Bronchial epithelial cell (primary cell): ENCODE results near the gene ZNF318. TPM values are rescaled to one million over a fixed set of nuclear protein-coding genes. Genes with fewer than 3 reads are reported as not detected.
"Not testable (repeated sequence)": the region's sequence is repeated elsewhere in the genome, so short reads cannot be mapped to it uniquely, and the experiment has no call there.

ENCODE experiments used
- DNase-seq: peaks from one replicate; pipeline ENCODE4 v3.0.0-alpha.2; 2010; ENCODE audit warnings: low read depth
- FAIRE-seq: peaks from 2 replicates; lab custom pipeline; 2011; peaks lifted over from hg19 to GRCh38; lab: Jason Lieb, UNC
- H3K27me3 ChIP-seq: 2 replicates; pipeline ENCODE4 v1.5.1; 2011; ENCODE audit warnings: low read length; ENCODE audit not compliant: control insufficient read depth, insufficient read depth
- H3K36me3 ChIP-seq: 2 replicates; pipeline ENCODE4 v1.5.1; 2011; ENCODE audit warnings: low read length; ENCODE audit not compliant: control insufficient read depth, insufficient read depth
- H3K4me3 ChIP-seq: 2 replicates; pipeline ENCODE4 v1.5.1; 2011; ENCODE audit warnings: mild to moderate bottlenecking, low read depth, low read length, control low read depth
- total RNA-seq: library from RNA; depleted of rRNA; stranded (reverse); fragments of >200 nt; gene quantifications from 2 replicates; pipeline ENCODE4 v1.2.1, GENCODE V29; 2014
- TF ChIP-seq, protein P1 (sequence below): IDR thresholded peaks from 2 replicates; pipeline ENCODE4 v1.5.1; 2011; ENCODE audit warnings: mild to moderate bottlenecking, moderate library complexity, low read length, control low read depth, inconsistent platforms; ENCODE audit not compliant: insufficient read depth, severe bottlenecking

The ZNF318 gene
- total RNA-seq, 1 donor from 2014 or later: 2.1 TPM

DNA sequence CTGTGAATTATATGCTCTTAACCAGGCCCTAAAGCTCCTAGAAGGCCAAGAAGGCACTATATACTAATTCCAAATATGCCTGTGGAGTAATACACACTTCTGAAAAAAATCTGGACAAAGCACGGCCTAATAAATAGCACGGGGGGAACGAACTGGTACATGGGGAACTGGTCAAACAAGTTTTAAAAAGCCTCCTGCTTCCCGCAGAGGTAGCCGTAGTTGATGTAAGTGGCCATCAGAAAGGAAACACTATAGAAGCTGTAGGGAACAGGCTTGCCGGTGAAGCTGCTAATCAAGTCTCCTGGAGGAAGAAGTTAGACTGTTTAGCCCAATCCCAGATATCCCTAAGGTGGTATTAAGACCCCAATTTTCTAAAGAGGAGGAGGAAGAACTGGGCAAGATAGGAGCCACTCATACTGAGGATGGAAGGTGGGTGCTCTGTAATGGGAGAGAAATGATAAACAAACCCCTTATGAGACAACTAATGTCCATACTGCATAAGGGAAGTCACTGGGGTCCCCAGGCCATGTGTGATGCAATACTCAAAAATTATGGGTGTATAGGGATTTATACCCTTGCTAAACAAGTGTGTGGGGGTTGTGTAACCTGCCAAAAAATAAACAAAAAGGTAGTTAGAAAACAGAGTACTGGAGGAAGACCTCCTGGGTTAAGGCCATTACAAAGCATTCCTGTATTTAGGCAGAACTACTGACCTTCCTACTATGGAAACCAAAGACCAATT, 27.1 kb upstream of the ZNF318 start:
- no peaks in the 10 kb centered on the region for H3K36me3 ChIP-seq
- no peaks in the 10 kb centered on the region for H3K27me3 ChIP-seq
- DNase-seq (peak; percentile 58), FAIRE-seq (no peak)
- no peak overlapping the region for H3K4me3 ChIP-seq
- TF ChIP-seq, protein P1, sequence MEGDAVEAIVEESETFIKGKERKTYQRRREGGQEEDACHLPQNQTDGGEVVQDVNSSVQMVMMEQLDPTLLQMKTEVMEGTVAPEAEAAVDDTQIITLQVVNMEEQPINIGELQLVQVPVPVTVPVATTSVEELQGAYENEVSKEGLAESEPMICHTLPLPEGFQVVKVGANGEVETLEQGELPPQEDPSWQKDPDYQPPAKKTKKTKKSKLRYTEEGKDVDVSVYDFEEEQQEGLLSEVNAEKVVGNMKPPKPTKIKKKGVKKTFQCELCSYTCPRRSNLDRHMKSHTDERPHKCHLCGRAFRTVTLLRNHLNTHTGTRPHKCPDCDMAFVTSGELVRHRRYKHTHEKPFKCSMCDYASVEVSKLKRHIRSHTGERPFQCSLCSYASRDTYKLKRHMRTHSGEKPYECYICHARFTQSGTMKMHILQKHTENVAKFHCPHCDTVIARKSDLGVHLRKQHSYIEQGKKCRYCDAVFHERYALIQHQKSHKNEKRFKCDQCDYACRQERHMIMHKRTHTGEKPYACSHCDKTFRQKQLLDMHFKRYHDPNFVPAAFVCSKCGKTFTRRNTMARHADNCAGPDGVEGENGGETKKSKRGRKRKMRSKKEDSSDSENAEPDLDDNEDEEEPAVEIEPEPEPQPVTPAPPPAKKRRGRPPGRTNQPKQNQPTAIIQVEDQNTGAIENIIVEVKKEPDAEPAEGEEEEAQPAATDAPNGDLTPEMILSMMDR: no peak

DNA sequence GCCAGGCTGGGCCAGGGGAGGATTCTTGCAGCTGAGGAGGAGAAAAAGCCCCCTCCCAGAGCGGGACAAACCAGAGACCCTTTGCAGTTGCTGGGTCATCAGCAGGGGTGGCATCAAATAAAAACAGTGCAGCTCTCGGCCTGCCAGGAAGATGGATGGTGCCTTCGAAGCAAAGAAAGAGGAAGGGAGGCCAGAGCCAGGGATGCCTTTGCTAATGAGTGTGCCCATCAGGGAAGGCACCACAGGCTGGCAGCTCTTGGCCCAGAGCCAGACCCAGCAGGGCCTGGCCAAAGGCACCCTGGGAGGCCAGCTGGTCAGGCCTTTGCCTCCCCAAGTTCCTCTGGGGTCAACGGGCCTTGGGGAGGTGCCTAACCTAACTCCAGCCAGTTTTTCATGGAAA, 26.3 kb upstream of the ZNF318 start:
- TF ChIP-seq, protein P1: no peak
- no peak for DNase-seq
- FAIRE-seq: no peak
- Histone ChIP-seq H3K36me3 (no peaks in the 10 kb centered on the region), H3K27me3 (no peaks in the 10 kb centered on the region), H3K4me3 (no peak overlapping the region)

DNA sequence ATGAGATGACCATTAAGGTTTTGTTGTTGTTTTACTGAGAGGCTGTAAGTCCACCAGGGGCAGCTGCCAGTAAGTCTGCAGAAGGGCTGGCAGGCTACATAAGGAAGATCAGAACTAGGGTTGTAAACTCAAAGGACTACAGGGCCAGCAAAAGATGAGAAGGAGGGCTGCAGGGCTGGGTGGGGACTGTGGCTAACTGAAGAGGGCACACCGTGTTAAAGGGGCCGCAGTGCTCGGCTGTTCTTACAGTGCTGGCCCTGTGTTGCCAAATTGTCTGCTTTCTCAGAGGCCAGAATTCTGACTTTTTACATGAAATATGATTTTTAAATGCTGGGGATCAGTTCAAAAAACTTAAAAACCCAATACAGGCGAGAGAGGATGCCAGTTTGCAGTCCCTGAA, 25.5 kb upstream of the ZNF318 start:
- no peaks in the 10 kb centered on the region for H3K36me3 ChIP-seq
- no peak overlapping the region for H3K4me3 ChIP-seq
- no peaks in the 10 kb centered on the region for H3K27me3 ChIP-seq
- DNase-seq: no peak
- TF ChIP-seq, protein P1: no peak
- no peak for FAIRE-seq

DNA sequence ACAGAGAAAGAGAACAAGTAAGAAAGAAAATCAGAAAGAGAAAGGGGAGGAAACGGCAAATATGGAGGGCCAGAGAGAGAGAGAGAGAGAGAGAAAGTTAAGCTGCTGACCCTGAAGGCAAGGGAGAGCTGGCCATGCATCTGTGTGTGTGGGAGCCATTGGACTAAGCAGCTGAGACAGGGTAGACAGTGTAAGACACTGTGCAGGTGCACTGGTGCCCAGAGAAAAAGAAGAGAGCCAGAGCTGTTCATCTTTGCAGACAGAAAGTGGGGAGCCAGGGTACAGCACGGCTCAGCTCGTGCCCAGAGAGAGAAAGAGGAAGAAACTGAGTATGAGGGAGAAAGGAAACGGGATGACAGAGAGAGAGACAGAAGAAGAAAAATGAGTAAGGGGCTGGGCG, 24.2 kb upstream of the ZNF318 start:
- no peak for DNase-seq
- Histone ChIP-seq H3K36me3 (no peaks in the 10 kb centered on the region), H3K27me3 (no peaks in the 10 kb centered on the region), H3K4me3 (no peak overlapping the region)
- FAIRE-seq: no peak
- TF ChIP-seq, protein P1: no peak

DNA sequence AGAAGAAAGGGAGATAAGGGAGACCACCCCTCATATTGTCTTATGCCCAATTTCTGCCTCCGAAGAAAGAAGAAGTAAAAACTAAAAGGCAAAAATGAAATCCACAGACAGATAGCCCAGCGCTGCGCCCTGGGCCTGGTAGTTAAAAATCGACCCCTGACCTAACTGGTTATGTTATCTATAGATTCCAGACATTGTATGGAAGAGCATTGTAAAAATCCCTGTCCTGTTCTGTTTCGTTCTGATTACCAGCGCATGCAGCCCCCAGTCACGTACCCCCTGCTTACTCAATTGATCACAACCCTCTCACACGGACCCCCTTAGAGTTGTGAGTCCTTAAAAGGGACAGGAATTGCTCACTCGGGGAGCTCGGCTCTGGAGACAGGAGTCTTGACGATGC, 23.7 kb upstream of the ZNF318 start:
- DNase-seq, H3K4me3 ChIP-seq, FAIRE-seq, H3K36me3 ChIP-seq, H3K27me3 ChIP-seq: not testable (repeated sequence)

DNA sequence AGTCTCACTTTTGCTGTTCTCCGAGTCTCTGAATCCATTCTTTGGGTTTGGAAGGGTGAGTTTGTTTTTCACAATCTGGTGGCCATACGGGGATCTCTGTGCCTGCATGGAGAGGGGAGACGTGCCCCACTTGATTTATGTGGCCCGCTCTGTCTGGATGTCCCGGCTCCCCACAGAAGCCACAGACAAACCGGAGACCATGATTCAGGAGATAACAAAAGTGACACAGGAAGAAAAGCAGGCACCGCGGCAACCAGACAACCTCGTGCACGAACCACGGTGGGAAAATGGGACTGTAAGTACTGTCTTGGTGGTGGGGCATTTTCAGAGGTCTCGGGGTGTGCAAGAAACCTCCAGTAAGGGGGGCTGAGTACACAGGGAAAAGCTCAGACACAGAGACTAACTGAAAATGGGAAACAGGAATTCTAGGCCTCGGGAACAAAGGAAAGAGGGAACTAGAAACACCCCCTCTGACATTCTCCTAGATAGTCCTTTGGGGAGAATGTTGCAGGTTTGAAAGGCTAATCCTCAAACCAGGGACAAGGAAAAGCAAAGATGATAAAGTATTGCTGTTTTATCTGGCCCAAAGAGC, 22.1 kb upstream of the ZNF318 start:
- FAIRE-seq (no peak), DNase-seq (no peak)
- Histone ChIP-seq H3K36me3 (no peaks in the 10 kb centered on the region), H3K27me3 (no peaks in the 10 kb centered on the region), H3K4me3 (no peak overlapping the region)
- TF ChIP-seq, protein P1: no peak

DNA sequence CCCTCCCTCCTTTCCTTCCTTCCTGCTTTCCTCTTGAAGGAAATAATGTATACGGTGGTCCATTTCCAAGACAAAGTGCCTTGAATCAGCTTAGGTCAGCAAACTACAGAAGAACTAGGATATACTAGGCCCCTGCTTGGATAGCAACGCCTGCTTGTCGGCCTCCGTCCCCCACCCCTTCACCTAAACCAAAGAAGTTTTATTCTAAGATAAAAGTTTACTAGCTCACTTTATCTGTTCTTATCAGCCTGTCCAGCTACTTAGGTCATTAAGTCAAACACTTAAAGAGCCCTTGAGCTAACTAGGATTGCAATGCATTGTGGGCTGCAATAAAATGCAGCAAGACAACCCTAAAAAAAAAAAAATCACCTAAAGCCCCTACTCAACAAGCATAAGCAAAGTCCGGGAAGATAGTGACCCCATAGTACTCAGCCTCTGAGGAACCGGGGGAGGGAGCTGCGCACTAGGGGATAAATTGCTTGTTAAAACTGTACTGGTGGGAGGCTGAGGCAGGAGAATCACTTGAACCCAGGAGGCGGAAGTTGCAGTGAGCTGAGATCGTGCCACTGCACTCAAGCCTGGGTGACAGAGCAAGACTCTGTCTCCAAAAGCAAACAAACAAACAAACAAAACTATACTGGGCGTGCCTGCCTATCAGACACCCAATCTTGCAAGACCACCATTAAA, 21.4 kb upstream of the ZNF318 start:
- DNase-seq, H3K4me3 ChIP-seq, FAIRE-seq: not testable (repeated sequence)

More for the DNA sequence above, 21.4 kb upstream of the ZNF318 start:
- not testable (repeated sequence) for H3K27me3 ChIP-seq, H3K36me3 ChIP-seq
